ENCODE measurements around the gene SLC35F1.

SLC35F1 gene

DNA sequence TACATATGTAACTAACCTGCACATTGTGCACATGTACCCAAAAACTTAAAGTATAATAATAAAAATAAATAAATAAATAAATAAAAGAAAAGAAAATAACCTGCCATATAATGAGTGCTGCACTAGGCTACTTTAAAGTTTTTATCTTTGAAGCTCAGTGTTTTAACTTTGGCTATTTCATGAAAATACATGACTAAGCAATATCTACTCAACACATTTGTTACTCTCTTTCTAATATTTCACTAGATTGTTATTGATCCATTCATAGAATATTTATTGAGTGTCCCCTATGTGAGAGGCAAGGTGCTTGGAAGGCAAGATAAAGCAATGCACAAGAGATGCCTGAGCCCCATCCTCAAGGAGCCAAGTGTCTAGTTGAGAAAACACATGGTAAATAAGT, 221.7 kb downstream of the SLC35F1 start:
- no peak for DNase-seq

DNA sequence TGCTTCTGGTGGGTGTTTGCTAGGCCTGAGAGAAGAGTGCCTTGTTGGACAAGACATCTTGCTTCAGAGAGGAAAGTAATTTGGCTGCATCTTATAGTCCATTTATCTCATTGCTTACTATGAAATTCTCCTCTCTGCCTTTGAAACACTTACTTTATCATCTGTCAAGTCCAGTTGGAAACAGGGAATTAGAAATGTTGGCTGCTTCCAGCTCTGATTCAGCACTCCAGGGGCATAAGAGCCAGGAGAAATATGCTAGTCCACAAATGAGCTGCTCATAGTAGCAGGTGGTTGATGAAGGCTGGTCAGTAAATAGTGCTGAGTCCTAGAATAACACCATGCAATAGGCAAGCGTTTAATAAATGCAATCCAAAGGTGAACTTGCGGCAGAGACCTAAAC, 227.1 kb downstream of the SLC35F1 start:
- no peak for DNase-seq

- DNase-seq: no peak
Observed at GRCh38 chr6:118134736-118135135, 227.7 kb downstream of the SLC35F1 start.

- no peak for DNase-seq
Observed at GRCh38 chr6:118135371-118135770, 228.3 kb downstream of the SLC35F1 start.

DNA sequence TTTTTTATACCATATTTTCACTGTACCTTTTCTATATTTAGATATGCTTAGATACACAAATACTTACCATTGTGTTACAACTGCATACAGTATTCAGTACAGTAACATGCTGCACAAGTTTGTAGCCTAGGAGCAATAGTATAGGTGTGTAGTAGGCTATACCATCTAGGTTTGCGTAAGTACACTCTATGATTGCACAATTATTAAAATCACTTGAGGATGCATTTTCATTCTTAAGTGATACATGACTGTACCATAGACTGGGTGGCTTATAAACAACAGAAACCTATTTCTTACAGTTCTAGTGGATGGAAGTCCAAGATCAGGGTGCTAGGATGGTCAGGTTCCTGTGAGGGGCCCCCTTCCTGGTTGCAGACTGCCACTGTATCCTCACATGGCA, 234.1 kb downstream of the SLC35F1 start:
- no peak for DNase-seq

- DNase-seq: no peak
Observed at GRCh38 chr6:118146584-118146983, 239.5 kb downstream of the SLC35F1 start.

GRCh38 chr6:118147511-118147910, 240.4 kb downstream of the SLC35F1 start:
- DNase-seq: no peak

DNA sequence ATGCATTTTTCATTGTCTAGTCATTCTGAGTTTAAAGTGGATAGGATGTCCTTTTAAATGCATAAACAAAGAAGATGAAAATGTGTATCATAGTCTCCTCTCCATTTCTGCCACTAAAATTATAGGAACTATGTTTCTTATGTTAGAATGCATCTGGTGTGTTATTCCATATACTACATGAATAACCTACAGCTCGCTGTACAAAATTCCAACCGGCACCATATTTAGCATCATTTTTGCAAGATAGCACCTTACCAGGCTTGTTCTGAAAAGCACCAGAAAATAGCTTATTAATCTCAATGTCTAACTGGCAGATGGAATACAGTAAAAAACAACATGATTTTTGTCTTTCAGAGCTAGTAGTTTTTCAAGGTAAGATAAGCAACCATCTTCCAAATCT, 241.5 kb downstream of the SLC35F1 start:
- no peak for DNase-seq

GRCh38 chr6:118152524-118152923, 245.5 kb downstream of the SLC35F1 start:
- no peak for DNase-seq

- no peak for DNase-seq
Observed at GRCh38 chr6:118161343-118161742, 254.3 kb downstream of the SLC35F1 start.

DNA sequence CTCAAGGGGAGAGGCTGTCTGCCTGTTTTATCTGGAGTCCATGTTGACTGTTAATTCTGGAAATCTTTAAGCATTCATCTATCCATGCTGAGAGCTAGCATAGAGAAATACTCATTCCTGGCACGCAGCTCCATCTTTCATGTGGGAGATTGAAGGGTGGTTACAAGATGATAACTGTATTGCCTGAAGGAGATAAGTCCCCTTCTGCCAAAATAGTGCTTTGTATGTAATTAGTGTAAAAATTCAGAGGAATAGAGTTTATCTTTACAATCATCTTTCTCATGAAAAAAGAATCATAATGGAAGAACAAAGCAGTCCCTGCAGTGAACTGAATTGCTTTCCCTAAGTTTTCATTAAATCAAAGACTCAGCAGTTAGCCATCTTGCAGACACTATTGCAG, 256.5 kb downstream of the SLC35F1 start:
- no peak for DNase-seq

GRCh38 chr6:118165500-118165899, 258.4 kb downstream of the SLC35F1 start:
- DNase-seq: no peak

- DNase-seq: no peak
Observed at GRCh38 chr6:118168421-118168820, 261.4 kb downstream of the SLC35F1 start.

GRCh38 chr6:118171852-118172251, 264.8 kb downstream of the SLC35F1 start:
- no peak for DNase-seq

GRCh38 chr6:118174071-118174470, 267.0 kb downstream of the SLC35F1 start:
- no peak for DNase-seq

GRCh38 chr6:118177720-118178119, 270.7 kb downstream of the SLC35F1 start:
- DNase-seq: no peak

DNA sequence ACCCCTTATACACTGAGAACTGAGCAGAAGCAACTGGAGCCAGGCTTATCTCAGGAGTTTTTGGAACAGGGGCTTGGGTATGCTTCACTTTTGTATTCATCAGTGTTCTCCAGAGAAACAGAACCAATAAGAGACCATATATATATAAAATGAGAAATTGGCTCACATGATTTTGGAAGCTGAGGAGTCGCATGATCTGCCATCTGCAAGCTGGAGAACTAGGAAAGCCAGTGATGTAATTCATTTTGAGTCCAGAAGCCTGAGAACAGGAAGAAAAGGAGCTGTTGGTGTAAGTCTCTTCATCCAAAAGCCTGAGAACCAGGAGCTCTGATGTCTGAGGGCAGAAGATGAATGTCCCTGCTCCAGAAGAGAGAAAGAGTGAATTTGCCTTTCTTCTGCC, 272.0 kb downstream of the SLC35F1 start:
- no peak for DNase-seq

DNA sequence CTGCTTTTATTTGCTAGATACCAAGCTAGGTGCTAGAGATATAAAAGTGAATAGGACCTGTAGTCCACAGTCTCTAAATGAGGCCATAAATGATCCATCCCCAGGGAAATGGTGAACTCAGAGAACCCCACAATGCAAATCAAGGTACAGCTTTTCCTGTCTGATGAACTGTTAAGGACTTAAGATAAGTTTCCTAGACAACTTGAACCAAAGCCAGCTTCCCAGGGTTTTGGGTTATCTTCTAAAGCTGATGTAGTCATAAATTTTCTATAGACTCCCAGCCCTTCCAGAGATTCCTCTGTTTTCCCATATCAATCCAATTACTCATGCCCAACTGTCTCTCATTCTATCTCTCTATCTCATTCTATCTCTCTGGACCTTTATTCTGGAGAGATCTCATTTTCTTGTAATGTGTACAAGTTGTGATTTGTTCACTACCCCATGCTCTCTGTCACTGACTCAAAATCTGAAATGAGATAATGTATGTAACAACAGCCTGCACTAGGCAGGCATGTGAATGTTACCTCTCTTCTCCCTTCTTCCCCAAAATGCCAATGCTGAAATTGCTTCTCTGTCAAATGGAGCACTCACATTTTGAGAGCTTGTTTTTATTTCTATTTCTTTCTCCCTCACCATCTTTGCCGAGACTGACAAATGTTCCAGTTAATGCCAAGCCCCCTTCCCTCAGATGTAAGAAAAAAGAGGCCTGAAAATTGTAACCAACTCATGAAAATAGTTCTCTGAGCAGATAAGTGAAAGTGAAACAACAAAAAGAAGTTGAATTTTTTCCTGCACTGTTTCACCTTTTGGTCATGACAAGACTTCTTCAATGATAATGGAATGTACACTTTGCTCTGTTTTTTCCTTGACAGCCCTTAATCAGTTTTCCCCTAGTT, 279.9 kb downstream of the SLC35F1 start:
- no peak for DNase-seq

- DNase-seq: no peak
Observed at GRCh38 chr6:118187568-118188164, 280.6 kb downstream of the SLC35F1 start.

DNA sequence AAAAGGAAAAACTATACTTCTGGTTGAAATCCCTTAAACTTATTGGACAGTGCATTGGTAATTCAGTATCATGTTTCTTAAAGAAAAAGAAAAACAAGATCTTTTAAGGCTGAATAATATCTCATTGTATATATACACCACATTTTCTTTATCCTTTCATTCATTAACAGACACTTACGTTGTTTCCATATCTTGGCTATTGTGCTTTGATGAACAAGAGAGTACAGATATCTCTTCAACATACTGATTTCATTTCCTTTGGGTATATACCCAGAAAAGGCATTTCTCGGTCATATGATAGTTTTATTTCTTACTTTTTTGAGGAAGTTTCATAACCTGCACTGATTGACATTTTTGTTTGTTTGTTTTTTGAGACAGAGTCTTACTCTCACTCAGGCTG, 281.5 kb downstream of the SLC35F1 start:
- no peak for DNase-seq

DNA sequence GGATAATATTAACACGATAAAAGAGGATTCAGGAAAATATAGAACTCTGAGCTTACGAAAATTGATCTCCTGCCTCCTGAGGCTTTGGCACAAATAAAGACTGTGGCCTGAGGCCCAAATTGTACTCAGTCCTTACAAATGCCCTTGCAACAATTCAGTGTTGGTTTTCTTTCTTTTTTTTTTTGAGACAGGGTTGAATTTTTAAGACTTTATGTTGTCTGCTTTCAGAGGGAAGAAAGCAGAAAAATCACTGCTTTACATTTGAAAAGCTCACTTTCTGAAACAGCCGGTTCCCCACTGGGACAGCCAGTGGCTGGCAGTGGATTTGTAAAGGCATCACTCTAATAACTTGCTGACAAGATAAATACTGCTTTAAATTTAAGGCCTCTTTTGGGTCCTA, 290.5 kb downstream of the SLC35F1 start:
- no peak for DNase-seq

DNA sequence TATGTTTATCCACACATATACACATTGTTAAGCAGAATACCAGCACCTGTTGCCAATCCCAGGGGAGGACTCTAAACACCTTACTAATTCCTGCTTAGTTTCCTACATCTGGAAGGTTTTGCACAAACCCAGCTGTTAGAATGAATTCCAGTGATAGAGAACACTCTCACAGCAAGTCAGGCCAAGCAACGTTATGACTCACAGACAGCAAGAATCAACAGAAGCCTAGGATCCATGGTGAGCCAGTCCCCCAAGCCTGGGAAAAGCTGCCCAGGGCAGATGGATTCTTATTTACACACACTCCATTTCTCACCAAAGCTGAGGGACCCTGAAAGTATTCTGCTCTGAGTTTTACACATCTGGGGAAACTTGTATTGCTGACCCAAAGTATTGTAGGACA, 291.7 kb downstream of the SLC35F1 start:
- DNase-seq: no peak

- no peak for DNase-seq
Observed at GRCh38 chr6:118200160-118200559, 293.1 kb downstream of the SLC35F1 start.

DNA sequence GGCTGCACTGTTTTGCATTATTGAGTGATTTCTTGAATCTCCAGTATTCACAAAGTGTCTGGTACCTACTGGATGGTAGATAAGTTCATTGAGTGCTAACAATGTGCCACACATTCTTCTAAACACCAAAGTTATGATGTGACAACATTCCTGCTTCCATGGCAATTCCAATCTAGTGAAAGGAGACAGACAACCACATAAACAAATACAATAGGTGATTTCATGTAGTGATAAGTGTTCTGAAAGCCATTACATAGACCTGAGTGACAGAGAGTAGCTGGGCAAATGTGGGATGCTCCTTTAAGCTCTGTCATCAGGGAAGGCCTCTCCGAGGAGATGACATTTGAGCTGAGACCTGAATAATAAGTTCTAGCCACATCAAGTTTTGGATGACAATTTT, 295.5 kb downstream of the SLC35F1 start:
- DNase-seq: no peak

DNA sequence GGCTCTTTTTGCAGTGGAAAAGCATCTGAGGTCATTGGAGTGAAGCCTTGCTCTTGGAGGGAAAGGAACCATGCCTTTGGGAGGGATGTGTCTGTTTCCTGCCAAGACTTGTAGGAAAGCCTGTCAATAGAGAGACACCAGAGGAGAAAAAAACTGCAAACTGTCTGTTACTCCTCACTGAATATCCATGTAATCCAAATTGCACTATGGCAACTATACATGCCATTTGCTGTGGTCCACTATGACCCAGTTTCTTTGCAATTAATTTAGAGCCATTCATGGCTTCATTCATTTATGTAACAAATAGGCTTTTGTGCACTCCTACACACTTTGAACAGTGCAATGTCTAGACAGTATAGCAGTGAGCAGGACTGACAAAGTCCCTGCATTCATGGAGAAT, 296.5 kb downstream of the SLC35F1 start:
- no peak for DNase-seq

Data from activated gamma-delta T cell (primary cell).